ENCODE data around the gene CDKAL1.

DNA sequence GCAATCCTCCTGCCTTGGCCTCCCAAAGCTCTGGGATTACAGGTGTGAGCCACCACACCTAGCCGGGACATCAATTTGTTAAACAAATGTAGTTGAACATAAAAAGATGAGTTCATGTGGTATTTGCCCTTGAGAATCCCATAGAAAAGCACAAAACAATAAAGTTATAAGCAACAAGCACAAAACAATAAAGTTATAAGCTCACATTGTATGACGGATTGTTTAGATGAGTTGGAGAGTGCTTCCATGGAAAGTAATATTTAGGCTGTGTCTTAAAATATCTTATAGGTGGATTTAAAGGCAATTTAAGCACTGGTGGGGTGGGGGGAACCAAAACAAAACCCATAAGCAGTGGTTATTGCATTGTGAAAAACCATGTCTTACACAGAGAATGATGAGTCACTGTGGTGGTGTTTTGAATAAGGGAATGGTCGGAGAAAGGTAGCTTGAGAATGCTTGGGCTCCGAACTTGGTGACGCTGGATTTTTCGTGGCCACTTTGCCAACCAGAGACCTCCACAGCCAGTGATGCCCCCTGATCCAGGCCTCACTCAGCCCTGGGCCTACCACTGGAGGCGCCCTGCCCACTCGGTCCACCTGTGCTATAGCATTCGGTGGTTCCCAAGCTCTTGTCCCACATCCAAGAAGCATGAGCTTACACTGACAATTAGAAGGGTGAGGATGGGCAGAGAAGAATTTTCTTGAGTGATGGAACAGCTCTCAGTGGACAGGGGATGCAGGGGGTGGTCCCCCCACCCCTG, 256.0 kb downstream of the CDKAL1 start:
- TF ChIP-seq, protein P1, sequence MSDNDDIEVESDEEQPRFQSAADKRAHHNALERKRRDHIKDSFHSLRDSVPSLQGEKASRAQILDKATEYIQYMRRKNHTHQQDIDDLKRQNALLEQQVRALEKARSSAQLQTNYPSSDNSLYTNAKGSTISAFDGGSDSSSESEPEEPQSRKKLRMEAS (IDR thresholded peaks at IDR 0.05; ENCODE audit: insufficient read depth, insufficient read length): no peak
- TF ChIP-seq, protein P2, sequence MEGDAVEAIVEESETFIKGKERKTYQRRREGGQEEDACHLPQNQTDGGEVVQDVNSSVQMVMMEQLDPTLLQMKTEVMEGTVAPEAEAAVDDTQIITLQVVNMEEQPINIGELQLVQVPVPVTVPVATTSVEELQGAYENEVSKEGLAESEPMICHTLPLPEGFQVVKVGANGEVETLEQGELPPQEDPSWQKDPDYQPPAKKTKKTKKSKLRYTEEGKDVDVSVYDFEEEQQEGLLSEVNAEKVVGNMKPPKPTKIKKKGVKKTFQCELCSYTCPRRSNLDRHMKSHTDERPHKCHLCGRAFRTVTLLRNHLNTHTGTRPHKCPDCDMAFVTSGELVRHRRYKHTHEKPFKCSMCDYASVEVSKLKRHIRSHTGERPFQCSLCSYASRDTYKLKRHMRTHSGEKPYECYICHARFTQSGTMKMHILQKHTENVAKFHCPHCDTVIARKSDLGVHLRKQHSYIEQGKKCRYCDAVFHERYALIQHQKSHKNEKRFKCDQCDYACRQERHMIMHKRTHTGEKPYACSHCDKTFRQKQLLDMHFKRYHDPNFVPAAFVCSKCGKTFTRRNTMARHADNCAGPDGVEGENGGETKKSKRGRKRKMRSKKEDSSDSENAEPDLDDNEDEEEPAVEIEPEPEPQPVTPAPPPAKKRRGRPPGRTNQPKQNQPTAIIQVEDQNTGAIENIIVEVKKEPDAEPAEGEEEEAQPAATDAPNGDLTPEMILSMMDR (IDR thresholded peaks at IDR 0.05; ENCODE audit: extremely low read depth in 1 of 2, insufficient read depth in 1 of 2, low read depth in 1 of 2, low read length in 2 of 2): no peak
